ENCODE data around the gene FZD7.

FZD7 gene

DNA sequence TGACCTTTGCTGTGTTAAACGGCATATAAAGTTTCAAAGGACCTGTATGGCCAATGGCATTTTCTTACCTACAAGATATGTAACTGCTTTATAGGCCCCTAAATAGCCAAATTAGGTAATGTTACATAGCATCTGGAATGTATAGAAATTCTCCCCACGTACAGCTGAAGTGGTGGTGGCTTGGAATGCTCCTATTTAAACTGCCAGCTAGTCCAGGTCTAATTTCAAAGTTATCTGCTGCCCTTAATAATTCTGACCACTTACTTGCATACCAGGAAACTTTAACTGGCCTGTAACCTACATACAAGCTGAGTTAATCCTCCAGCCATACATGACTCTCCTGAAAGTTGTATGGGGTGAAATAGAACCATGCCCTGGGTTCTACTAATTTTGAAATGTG is 40.7 kb downstream of the FZD7 start:
- in situ Hi-C loops (cut with MboI; ENCODE audit: low sequenced_read_pairs, unreplicated experiment), result no loop called here
- TF ChIP-seq, protein P1, sequence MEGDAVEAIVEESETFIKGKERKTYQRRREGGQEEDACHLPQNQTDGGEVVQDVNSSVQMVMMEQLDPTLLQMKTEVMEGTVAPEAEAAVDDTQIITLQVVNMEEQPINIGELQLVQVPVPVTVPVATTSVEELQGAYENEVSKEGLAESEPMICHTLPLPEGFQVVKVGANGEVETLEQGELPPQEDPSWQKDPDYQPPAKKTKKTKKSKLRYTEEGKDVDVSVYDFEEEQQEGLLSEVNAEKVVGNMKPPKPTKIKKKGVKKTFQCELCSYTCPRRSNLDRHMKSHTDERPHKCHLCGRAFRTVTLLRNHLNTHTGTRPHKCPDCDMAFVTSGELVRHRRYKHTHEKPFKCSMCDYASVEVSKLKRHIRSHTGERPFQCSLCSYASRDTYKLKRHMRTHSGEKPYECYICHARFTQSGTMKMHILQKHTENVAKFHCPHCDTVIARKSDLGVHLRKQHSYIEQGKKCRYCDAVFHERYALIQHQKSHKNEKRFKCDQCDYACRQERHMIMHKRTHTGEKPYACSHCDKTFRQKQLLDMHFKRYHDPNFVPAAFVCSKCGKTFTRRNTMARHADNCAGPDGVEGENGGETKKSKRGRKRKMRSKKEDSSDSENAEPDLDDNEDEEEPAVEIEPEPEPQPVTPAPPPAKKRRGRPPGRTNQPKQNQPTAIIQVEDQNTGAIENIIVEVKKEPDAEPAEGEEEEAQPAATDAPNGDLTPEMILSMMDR (IDR thresholded peaks at IDR 0.05; ENCODE audit: borderline replicate concordance, control extremely low read depth, extremely low read depth, insufficient read depth, missing control alignments), result no peak
- DNase-seq (ENCODE audit: low spot score), result no peak

DNA sequence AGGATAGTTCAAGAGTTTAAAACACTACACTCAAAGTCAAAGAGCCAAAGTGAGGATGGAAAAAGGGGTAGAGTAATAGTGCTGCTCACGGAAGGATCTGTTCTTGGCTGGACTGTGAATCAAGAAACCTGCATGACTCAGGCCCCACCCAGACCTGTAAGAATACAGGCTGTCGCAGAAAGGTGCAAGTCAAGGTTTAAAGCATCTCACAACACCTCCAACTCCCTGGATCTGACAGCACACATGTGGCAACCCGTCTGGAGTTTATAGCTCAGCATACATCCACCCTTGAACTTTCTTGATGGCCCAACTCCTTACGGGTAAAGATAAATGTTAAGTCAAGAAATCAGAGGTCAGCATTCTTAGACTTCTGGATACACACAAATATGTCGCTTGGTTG is 45.7 kb downstream of the FZD7 start:
- in situ Hi-C loops (cut with MboI; ENCODE audit: low sequenced_read_pairs, unreplicated experiment), result no loop called here
- no peak for DNase-seq (ENCODE audit: low spot score)
- TF ChIP-seq, protein P1 (IDR thresholded peaks at IDR 0.05; ENCODE audit: borderline replicate concordance, control extremely low read depth, extremely low read depth, insufficient read depth, missing control alignments), result no peak

DNA sequence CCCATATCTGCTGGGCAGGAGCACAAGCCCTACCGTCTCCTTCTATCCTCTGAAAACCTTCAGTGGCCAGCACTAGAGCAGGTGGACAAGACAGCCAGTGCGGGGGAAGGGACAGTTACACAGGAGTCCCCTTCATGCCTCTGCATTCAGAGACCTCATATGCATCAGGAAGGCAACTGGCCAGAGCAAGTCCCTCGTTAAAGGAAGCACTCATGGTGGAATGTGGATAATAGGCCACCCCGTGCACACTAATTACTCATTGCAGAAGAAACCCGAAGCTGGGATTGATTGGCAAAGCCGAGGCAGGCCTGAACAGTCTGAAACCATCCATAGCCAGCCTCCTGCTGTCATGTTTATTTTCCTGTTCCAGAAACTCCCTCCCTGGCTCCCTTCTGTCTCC is 50.6 kb downstream of the FZD7 start:
- TF ChIP-seq, protein P1 (IDR thresholded peaks at IDR 0.05; ENCODE audit: borderline replicate concordance, control extremely low read depth, extremely low read depth, insufficient read depth, missing control alignments), result no peak
- DNase-seq (ENCODE audit: low spot score), result no peak

More for the DNA sequence above, 50.6 kb downstream of the FZD7 start:
- in situ Hi-C loops (cut with MboI; ENCODE audit: low sequenced_read_pairs, unreplicated experiment), result no loop called here

Measured in GM13976 (cell line).